MCF 10A (cell line): Measurements from ENCODE around the gene AFAP1L2. TPM values are rescaled to one million over a fixed set of nuclear protein-coding genes. Genes with fewer than 3 reads are reported as not detected.

Experiments used
- BruUV-seq: library from RNA; stranded (reverse); fragments of 400-500 nt; replicated peaks from 2 replicates; lab custom pipeline; 2021; lab: Mats Ljungman, UMichigan
- CTCF ChIA-PET: fragments of 300-600 bp; sonication (Branson Sonifier 250); formaldehyde crosslinking; extraction: SDS; loops from one replicate; lab custom pipeline; 2021; ENCODE audit warnings: antibody characterized with exemption, inconsistent platforms; lab: Yijun Ruan, JAX
- POLR2A ChIA-PET: fragments of 300-600, 350-650 bp; sonication (Branson Sonifier 250); formaldehyde crosslinking; extraction: SDS; loops from one replicate; lab custom pipeline; 2020; ENCODE audit warnings: antibody characterized with exemption, inconsistent platforms; lab: Yijun Ruan, JAX
- DNase-seq: peaks from one replicate; pipeline ENCODE4 v3.0.0-alpha.2; 2018; ENCODE audit not compliant: unreplicated experiment
- H3K27ac Mint-ChIP-seq: one replicate; pipeline ENCODE4 v1.8.0; 2022; ENCODE audit warnings: mild to moderate bottlenecking, low read depth, mixed read lengths; ENCODE audit not compliant: unreplicated experiment
- H3K27me3 Mint-ChIP-seq: one replicate; pipeline ENCODE4 v1.8.0; 2022; ENCODE audit warnings: mixed read lengths; ENCODE audit not compliant: insufficient read depth, unreplicated experiment
- H3K36me3 Mint-ChIP-seq: one replicate; pipeline ENCODE4 v1.8.0; 2022; ENCODE audit warnings: mild to moderate bottlenecking, moderate library complexity, mixed read lengths; ENCODE audit not compliant: insufficient read depth, unreplicated experiment
- H3K4me1 Mint-ChIP-seq: one replicate; pipeline ENCODE4 v1.8.0; 2022; ENCODE audit warnings: mixed read lengths; ENCODE audit not compliant: insufficient read depth, unreplicated experiment
- H3K4me3 Mint-ChIP-seq: one replicate; pipeline ENCODE4 v1.8.0; 2022; ENCODE audit warnings: mild to moderate bottlenecking, moderate library complexity, mixed read lengths; ENCODE audit not compliant: unreplicated experiment
- H3K9me3 Mint-ChIP-seq: one replicate; pipeline ENCODE4 v1.8.0; 2022; ENCODE audit warnings: mixed read lengths; ENCODE audit not compliant: unreplicated experiment
- CTCF ChIP-seq: fragments of 200-600 bp; IDR thresholded peaks from one replicate; pipeline ENCODE4 v1.8.0; 2022; ENCODE audit warnings: antibody characterized with exemption, mild to moderate bottlenecking; ENCODE audit not compliant: unreplicated experiment
- intact Hi-C: fragments of 100-400 bp; cut with micrococcal nuclease; formaldehyde crosslinking; loops from 2 replicates; pipeline ENCODE4 v1.14.1; 2022
- total RNA-seq: library from RNA; stranded (reverse); gene quantifications from 2 replicates; pipeline ENCODE4 v1.2.3, GENCODE V29; 2022

AFAP1L2 gene
- total RNA-seq, 1 experiment from 2014 or later: 5.8 TPM

- TF ChIP-seq CTCF: no peak
- Mint-ChIP-seq H3K27ac (peak overlapping the region; percentile 81), H3K4me1 (peaks cover 25% of the 10 kb centered on the region), H3K27me3 (no peaks in the 10 kb centered on the region), H3K36me3 (no peaks in the 10 kb centered on the region), H3K4me3 (no peak overlapping the region), H3K9me3 (no peaks in the 10 kb centered on the region)
- CTCF ChIA-PET: interaction anchor here (0.8 to 1.6 kb wide), 8 partner anchors 11 to 132 kb away, joined by 3 to 6 read pairs (median 4); partner anchors contain the start of gene AFAP1L2
- intact Hi-C loops: loop anchor here (2.0 kb wide), 1 partner anchor 97 kb away; the partner anchor contains the start of gene CCDC186
- DNase-seq: peak; percentile 90
- POLR2A ChIA-PET: interaction anchor here (0.6 to 4.2 kb wide), 9 partner anchors 9 to 411 kb away, joined by 3 to 75 read pairs (median 3); partner anchors contain the start of gene CCDC186
- BruUV-seq: no TSS peak
Measured at GRCh38 chr10:114271779-114272167, 132.5 kb downstream of the AFAP1L2 start.

GRCh38 chr10:114271075-114271778 is 133.1 kb downstream of the AFAP1L2 start:
- H3K27ac Mint-ChIP-seq: peak overlapping the region; percentile 81
- H3K4me1 Mint-ChIP-seq: peaks cover 30% of the 10 kb centered on the region
- BruUV-seq: no TSS peak
- DNase-seq: peak; percentile 65
- H3K27me3 Mint-ChIP-seq: no peaks in the 10 kb centered on the region
- TF ChIP-seq CTCF: no peak
- no peaks in the 10 kb centered on the region for H3K36me3 Mint-ChIP-seq
- ChIA-PET CTCF (interaction anchor here (0.6 to 1.6 kb wide), 9 partner anchors 13 to 515 kb away, joined by 3 to 6 read pairs (median 4); partner anchors contain the start of gene AFAP1L2), POLR2A (interaction anchor here (0.6 to 4.2 kb wide), 16 partner anchors 8 to 551 kb away, joined by 3 to 75 read pairs (median 4); partner anchors contain the start of gene CCDC186)
- intact Hi-C loops: loop anchor here (2.0 kb wide), 1 partner anchor 96 kb away; the partner anchor contains the start of gene CCDC186
- no peak overlapping the region for H3K4me3 Mint-ChIP-seq
- H3K9me3 Mint-ChIP-seq: no peaks in the 10 kb centered on the region

- H3K4me1 Mint-ChIP-seq: peaks cover 27% of the 10 kb centered on the region
- no peaks in the 10 kb centered on the region for H3K36me3 Mint-ChIP-seq
- no peaks in the 10 kb centered on the region for H3K9me3 Mint-ChIP-seq
- no TSS peak for BruUV-seq
- H3K27me3 Mint-ChIP-seq: no peaks in the 10 kb centered on the region
- intact Hi-C loops: no loop called here
- ChIA-PET CTCF (interaction anchor here (0.8 kb wide), 1 partner anchor 33 kb away, joined by 4 read pairs; no protein-coding TSS in a partner anchor), POLR2A (interaction anchor here (0.5 to 5.0 kb wide), 11 partner anchors 18 to 416 kb away, joined by 3 to 72 read pairs (median 3); partner anchors contain the start of gene CCDC186)
- H3K27ac Mint-ChIP-seq: peak overlapping the region; percentile 79
- no peak overlapping the region for H3K4me3 Mint-ChIP-seq
- TF ChIP-seq CTCF: no peak
- DNase-seq: peak; percentile 72
Measured at GRCh38 chr10:114266521-114266920, 137.8 kb downstream of the AFAP1L2 start.
